H1 (cell line): Measurements from ENCODE around the gene EMX1. TPM values are rescaled to one million over a fixed set of nuclear protein-coding genes. Genes with fewer than 3 reads are reported as not detected.

ENCODE experiments used
- CTCF ChIA-PET: fragments of 300-600 bp; sonication (Branson Sonifier 250); formaldehyde crosslinking; loops from one replicate; lab custom pipeline; 2021; ENCODE audit not compliant: partially characterized antibody; lab: Charles Lee
- POLR2A ChIA-PET: fragments of 300-600 bp; sonication (Branson Sonifier 250); formaldehyde crosslinking; loops from one replicate; lab custom pipeline; 2021; ENCODE audit warnings: inconsistent platforms; ENCODE audit not compliant: partially characterized antibody; lab: Charles Lee
- DNase-seq, 2 experiments: peaks; one replicate each; pipeline versions ENCODE4 v3.0.0 to v3.0.0-alpha.2; 2010 to 2022; ENCODE audit warnings: low spot score in 2 of 2, low read depth in 1 of 2, mixed read lengths in 1 of 2
- FAIRE-seq: peaks from 2 replicates; lab custom pipeline; 2011; peaks lifted over from hg19 to GRCh38; lab: Jason Lieb, UNC
- H2AFZ ChIP-seq: 2 replicates; pipeline ENCODE4 v1.8.1; 2012; ENCODE audit warnings: low read length, inconsistent platforms
- H2AK5ac ChIP-seq: 2 replicates; pipeline ENCODE4 v1.6.1; 2013; ENCODE audit warnings: low read depth, low read length
- H2BK120ac ChIP-seq: replicated peaks from 2 replicates; pipeline ENCODE3; 2013; ENCODE audit warnings: low read depth, low read length, inconsistent platforms
- H2BK12ac ChIP-seq: 2 replicates; pipeline ENCODE4 v1.6.1; 2013; ENCODE audit warnings: low read depth, low read length
- H2BK15ac ChIP-seq: 2 replicates; pipeline ENCODE4 v1.6.1; 2013; ENCODE audit warnings: low read length
- H2BK20ac ChIP-seq: 2 replicates; pipeline ENCODE4 v1.6.1; 2013; ENCODE audit warnings: low read length
- H2BK5ac ChIP-seq: 2 replicates; pipeline ENCODE4 v1.6.1; 2013; ENCODE audit warnings: low read depth, low read length
- H3K14ac ChIP-seq: 2 replicates; pipeline ENCODE4 v1.6.1; 2013; ENCODE audit warnings: inconsistent platforms; ENCODE audit not compliant: insufficient read length
- H3K18ac ChIP-seq: 2 replicates; pipeline ENCODE4 v1.6.1; 2013; ENCODE audit warnings: low read length; ENCODE audit errors: extremely low read depth
- H3K23ac ChIP-seq: 2 replicates; pipeline ENCODE4 v1.6.1; 2013; ENCODE audit warnings: inconsistent platforms; ENCODE audit not compliant: insufficient read length
- H3K23me2 ChIP-seq: 2 replicates; pipeline ENCODE4 v1.6.1; 2013; ENCODE audit warnings: low read depth, low read length
- H3K27ac ChIP-seq: 2 replicates; pipeline ENCODE4 v1.6.1; 2011; ENCODE audit warnings: low read depth, low read length, inconsistent platforms
- H3K27me3 ChIP-seq, 4 experiments: replicated peaks in 1 of 4; 1 replicate in 1 of 4; 2 replicates in 3 of 4; pipeline versions ENCODE4 v1.6.1 to v1.8.1; 2011 to 2013; ENCODE audit warnings: low read length in 3 of 4, mild to moderate bottlenecking in 3 of 4, inconsistent platforms in 2 of 4, mixed read lengths in 2 of 4, moderate library complexity in 1 of 4; ENCODE audit not compliant: control insufficient read depth in 3 of 4, insufficient read depth in 3 of 4; ENCODE audit errors: extremely low read depth in 1 of 4
- H3K36me3 ChIP-seq, 4 experiments: 2 replicates each; pipeline versions ENCODE4 v1.6.1 to v1.8.1; 2011 to 2013; ENCODE audit warnings: mild to moderate bottlenecking in 4 of 4, low read length in 3 of 4, moderate library complexity in 2 of 4, control low read depth in 1 of 4, inconsistent platforms in 1 of 4; ENCODE audit not compliant: insufficient read depth in 4 of 4, control insufficient read depth in 2 of 4
- H3K4ac ChIP-seq: replicated peaks from 2 replicates; pipeline ENCODE3; 2013; ENCODE audit warnings: low read length, low read depth, mixed read lengths, inconsistent platforms; ENCODE audit not compliant: insufficient read length
- H3K4me1 ChIP-seq, 4 experiments: replicated peaks in 1 of 4; 1 replicate in 1 of 4; 2 replicates in 3 of 4; pipeline versions ENCODE4 v1.6.1 to v1.8.1; 2011 to 2013; ENCODE audit warnings: low read length in 3 of 4, inconsistent platforms in 2 of 4, mixed read lengths in 1 of 4; ENCODE audit not compliant: insufficient read depth in 4 of 4, control insufficient read depth in 3 of 4
- H3K4me2 ChIP-seq, 2 experiments: 2 replicates each; pipeline versions ENCODE4 v1.6.1 to v1.8.1; 2011 to 2013; ENCODE audit warnings: low read depth in 2 of 2, low read length in 2 of 2, control low read depth in 1 of 2, inconsistent platforms in 1 of 2, mild to moderate bottlenecking in 1 of 2; ENCODE audit not compliant: insufficient read depth in 1 of 2
- H3K4me3 ChIP-seq, 4 experiments: fragments of 200-600, 300-600 bp in 1 of 4; sonication (generic), shearing (Covaris generic), sonication (Bioruptor Twin) in 1 of 4; 2 replicates each; pipeline versions ENCODE4 v1.5.1 to v1.8.1; 2011 to 2016; ENCODE audit warnings: low read length in 4 of 4, low read depth in 3 of 4, control low read depth in 2 of 4, inconsistent platforms in 2 of 4, mild to moderate bottlenecking in 2 of 4, mixed read lengths in 1 of 4, moderate library complexity in 1 of 4; ENCODE audit not compliant: insufficient read depth in 2 of 4; ENCODE audit errors: extremely low read depth in 1 of 4
- H3K56ac ChIP-seq: replicated peaks from 2 replicates; pipeline ENCODE3; 2013; ENCODE audit warnings: low read depth, mild to moderate bottlenecking, mixed read lengths, low read length, inconsistent platforms; ENCODE audit not compliant: insufficient read length
- H3K79me1 ChIP-seq: 2 replicates; pipeline ENCODE4 v1.6.1; 2013; ENCODE audit warnings: low read depth, low read length, control low read depth
- H3K79me2 ChIP-seq, 2 experiments: 2 replicates each; pipeline versions ENCODE4 v1.6.1 to v1.8.1; 2012 to 2013; ENCODE audit warnings: low read length in 2 of 2, mild to moderate bottlenecking in 2 of 2, inconsistent platforms in 1 of 2; ENCODE audit not compliant: insufficient read depth in 2 of 2, control insufficient read depth in 1 of 2
- H3K9ac ChIP-seq, 4 experiments: replicated peaks in 1 of 4; 1 replicate in 1 of 4; 2 replicates in 3 of 4; pipeline versions ENCODE4 v1.6.1 to v1.8.1; 2011 to 2013; ENCODE audit warnings: low read depth in 3 of 4, low read length in 3 of 4, control low read depth in 2 of 4, mild to moderate bottlenecking in 2 of 4, moderate library complexity in 2 of 4, inconsistent platforms in 1 of 4; ENCODE audit errors: extremely low read depth in 1 of 4
- H3K9me3 ChIP-seq, 2 experiments: 2 replicates each; pipeline versions ENCODE4 v1.6.1 to v1.8.1; 2012 to 2013; ENCODE audit warnings: mild to moderate bottlenecking in 2 of 2, moderate library complexity in 2 of 2, control low read depth in 1 of 2, inconsistent platforms in 1 of 2, low read depth in 1 of 2, low read length in 1 of 2, mixed read lengths in 1 of 2; ENCODE audit not compliant: insufficient read depth in 2 of 2
- H4K20me1 ChIP-seq, 2 experiments: replicated peaks in 1 of 2; 2 replicates each; pipeline versions ENCODE3 to v1.8.1; 2011 to 2013; ENCODE audit warnings: inconsistent platforms in 2 of 2, low read length in 2 of 2, mild to moderate bottlenecking in 1 of 2; ENCODE audit not compliant: insufficient read depth in 2 of 2, control insufficient read depth in 1 of 2
- H4K5ac ChIP-seq: 2 replicates; pipeline ENCODE4 v1.6.1; 2013; ENCODE audit warnings: low read length, low read depth, mixed read lengths, inconsistent platforms; ENCODE audit not compliant: insufficient read length
- H4K8ac ChIP-seq: 2 replicates; pipeline ENCODE4 v1.8.0; 2013; ENCODE audit warnings: mild to moderate bottlenecking, moderate library complexity, low read length, inconsistent platforms; ENCODE audit not compliant: insufficient read depth; ENCODE audit errors: extremely low read depth
- H4K91ac ChIP-seq: replicated peaks from 2 replicates; pipeline ENCODE3; 2013; ENCODE audit warnings: low read length, mixed read lengths, inconsistent platforms; ENCODE audit not compliant: insufficient read length
- CBX5 ChIP-seq: fragments of 300-800, 300-1000 bp; sonication (generic); IDR thresholded peaks from 2 replicates; pipeline ENCODE4 v1.7.1; 2016; ENCODE audit warnings: antibody characterized with exemption, low read length, low read depth
- CEBPB ChIP-seq: IDR thresholded peaks from 2 replicates; pipeline ENCODE4 v1.6.1; 2012; ENCODE audit warnings: low read depth, low read length
- CHD1 ChIP-seq: IDR thresholded peaks from 2 replicates; pipeline ENCODE4 v1.6.1; 2012; ENCODE audit warnings: low read depth, low read length, improper control_type of control experiment
- EP300 ChIP-seq, 2 experiments: IDR thresholded peaks; 1 replicate in 1 of 2; 2 replicates in 1 of 2; pipeline ENCODE4 v1.6.1; 2011 to 2012; ENCODE audit warnings: low read depth in 2 of 2, low read length in 2 of 2, mild to moderate bottlenecking in 2 of 2, borderline replicate concordance in 1 of 2, inconsistent platforms in 1 of 2, moderate library complexity in 1 of 2
- GTF2F1 ChIP-seq: IDR thresholded peaks from 2 replicates; pipeline ENCODE4 v1.6.1; 2012; ENCODE audit warnings: low read depth, low read length, improper control_type of control experiment, borderline replicate concordance
- HDAC6 ChIP-seq: IDR thresholded peaks from one replicate; pipeline ENCODE4 v1.7.1; 2012; ENCODE audit warnings: low read depth, mild to moderate bottlenecking, inconsistent platforms, low read length, moderate library complexity
- MAFK ChIP-seq: IDR thresholded peaks from 2 replicates; pipeline ENCODE4 v1.6.1; 2012; ENCODE audit warnings: low read depth, mild to moderate bottlenecking, improper control_type of control experiment, low read length
- NANOG ChIP-seq: IDR thresholded peaks from 2 replicates; pipeline ENCODE4 v1.6.1; 2011; ENCODE audit warnings: low read length, low read depth, mild to moderate bottlenecking, inconsistent platforms; ENCODE audit not compliant: insufficient read depth, poor library complexity, severe bottlenecking
- SIX5 ChIP-seq: IDR thresholded peaks from 2 replicates; pipeline ENCODE4 v1.6.1; 2011; ENCODE audit warnings: mild to moderate bottlenecking, low read depth, low read length
- SRF ChIP-seq: IDR thresholded peaks from 2 replicates; pipeline ENCODE4 v1.6.1; 2011; ENCODE audit warnings: mild to moderate bottlenecking, low read depth, low read length, moderate library complexity
- SUZ12 ChIP-seq: fragments of 200-600 bp; sonication (generic); IDR thresholded peaks from 2 replicates; pipeline ENCODE4 v1.6.1; 2012; ENCODE audit warnings: mild to moderate bottlenecking, inconsistent platforms, low read length, moderate library complexity, mixed read lengths
- WGBS, 2 experiments: shearing (Covaris generic) in 1 of 2; methylation state at CpG; one replicate each; pipeline versions ENCODE4 v1.1.6 to v1.1.7; 2013 to 2015; ENCODE audit warnings: low lambda C conversion rate in 2 of 2, mixed read lengths in 2 of 2, inconsistent platforms in 1 of 2, low coverage in 1 of 2, missing lambda C conversion rate in 1 of 2; ENCODE audit not compliant: insufficient replicate concordance in 2 of 2, insufficient coverage in 1 of 2, insufficient read length in 1 of 2; ENCODE audit errors: extremely low coverage in 1 of 2, missing lambda C conversion rate in 1 of 2; 5-methylcytosine and 5-hydroxymethylcytosine counted together
- polyA plus RNA-seq, 7 experiments: library from polyadenylated mRNA; depleted of rRNA in 3 of 7; stranded (reverse) in 5 of 7; unstranded in 2 of 7; fragments of >200 nt in 5 of 7; fragments of 200-250 nt in 2 of 7; gene quantifications; 1 replicate in 5 of 7; 2 replicates in 1 of 7; 4 replicates in 1 of 7; pipeline versions ENCODE4 v1.2.1 to v1.2.3, GENCODE V29; 2011 to 2013; ENCODE audit warnings: missing spikeins in 2 of 7, mixed read lengths in 2 of 7
- total RNA-seq: library from RNA; stranded (reverse); fragmentation: NEBNext Ultra II Directional; extraction: Animal tissue kit (Norgen Biotek cat#: 25700); gene quantifications from 2 replicates; pipeline ENCODE4 v1.2.1, GENCODE V29; 2021

EMX1 gene
- total and polyA plus RNA-seq, 2 of the 8 experiments (the other 6 are each of a cell fraction or from before 2014, with no cell fraction given), result 2.4 to 4.9 TPM

DNA sequence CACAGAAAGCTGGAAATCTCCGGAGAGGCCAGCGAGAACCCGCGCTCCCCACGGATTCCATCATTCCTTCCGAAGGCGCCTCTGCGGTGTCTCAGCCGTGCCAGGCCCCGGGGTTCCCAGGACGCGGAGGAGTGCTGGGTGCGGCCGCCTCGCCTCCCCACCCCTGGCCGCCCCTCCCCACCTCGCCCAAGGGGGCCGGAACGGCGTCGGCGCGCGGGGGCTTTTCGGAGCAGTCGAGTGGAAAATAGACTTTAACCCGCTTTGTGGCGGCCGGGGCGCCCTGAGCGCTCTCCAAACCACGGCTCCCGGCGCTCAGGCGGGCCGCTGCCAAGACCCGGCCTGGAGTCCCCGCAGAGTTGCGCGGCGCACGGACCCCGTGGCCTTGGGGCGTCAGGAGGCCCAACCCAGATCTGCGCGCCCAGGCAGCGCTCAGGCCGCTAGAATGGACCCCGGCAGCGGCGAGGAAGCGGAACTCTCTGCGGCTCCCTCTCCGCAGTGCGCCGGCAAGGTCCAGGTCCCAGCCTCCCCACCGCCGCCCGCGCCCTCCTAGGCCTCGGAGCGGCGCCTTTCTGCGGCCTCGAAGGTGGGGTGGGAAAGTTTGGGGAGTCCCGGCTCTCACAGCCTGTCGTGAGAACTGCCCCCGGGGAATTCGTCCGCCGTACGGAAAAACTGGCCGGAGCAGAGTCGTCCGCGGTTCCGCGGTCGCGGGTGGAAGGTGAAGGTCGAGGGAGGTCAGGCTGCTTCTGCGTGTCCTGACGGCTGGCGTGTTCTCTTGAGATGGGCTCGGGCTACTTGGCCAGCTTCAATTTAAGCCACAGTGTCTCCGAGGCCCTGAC, 1.2 kb upstream of the EMX1 start:
- Histone ChIP-seq H3K9me3 (no peaks in the 10 kb centered on the region), H3K79me1 (no peaks in the 10 kb centered on the region), H3K14ac (no peak overlapping the region), H4K91ac (no peak overlapping the region), H3K79me2 (no peaks in the 10 kb centered on the region), H3K56ac (peak overlapping the region; percentile 17), H2AFZ (no peak overlapping the region), H3K27ac (no peak overlapping the region), H3K27me3 (peaks cover 80 to 96% (median 89%) of the 10 kb centered on the region in 4 experiments), H2BK5ac (no peak overlapping the region), H3K4me1 (peaks cover 20 to 52% (median 28%) of the 10 kb centered on the region in 4 experiments), H2AK5ac (no peak overlapping the region; the same call in 1 of the 2 replicates), H3K36me3 (peaks cover 0 to 6% (median 0%) of the 10 kb centered on the region in 4 experiments; a peak in 1 of 8 replicates), H2BK20ac (no peak overlapping the region; the same call in 1 of the 2 replicates), H3K9ac (no peak overlapping the region), H3K23ac (no peak overlapping the region), H2BK15ac (no peak overlapping the region), H3K4me3 (peak overlapping the region; percentile 55 to 70 (median 66)), H3K23me2 (peaks cover 24% of the 10 kb centered on the region; the same call in 1 of the 2 replicates), H3K18ac (peak overlapping the region; percentile 96), H2BK12ac (peak overlapping the region; percentile 53; the same call in 1 of the 2 replicates), H2BK120ac (no peak overlapping the region), H4K20me1 (peaks cover 9 to 12% of the 10 kb centered on the region in 2 experiments), H4K5ac (no peak overlapping the region), H3K4ac (no peak overlapping the region), H4K8ac (no peak overlapping the region), H3K4me2 (peak overlapping the region; percentile 94 to 97)
- ChIA-PET CTCF (interaction anchor here (0.6 to 24.3 kb wide), 19 partner anchors 8 to 261 kb away, joined by 3 to 497 read pairs (median 6); partner anchors contain the start of gene SPR), POLR2A (interaction anchor here (1.2 to 2.8 kb wide), 7 partner anchors 10 to 47 kb away, joined by 3 to 21 read pairs (median 6); partner anchors contain the start of gene SPR)
- 0% methylated on average over 79 of the region's 86 CpGs; no CpG with 5 or more reads in 1 of the 2 experiments for WGBS, 2 experiments
- FAIRE-seq (no peak), DNase-seq (peak in 1 of 2 experiments; percentile 86)
- peak; percentile 81 for TF ChIP-seq SUZ12
- TF ChIP-seq EP300 (IDR thresholded peaks at IDR 0.05; ENCODE audit: borderline replicate concordance in 1 of 2, low read depth in 2 of 2, low read length in 2 of 2), result no peak
- no peak for TF ChIP-seq SRF
- no peak for TF ChIP-seq CHD1
- no peak for TF ChIP-seq CBX5
- TF ChIP-seq HDAC6, result no peak
- no peak for TF ChIP-seq NANOG
- no peak for TF ChIP-seq MAFK
- TF ChIP-seq GTF2F1, result no peak
- no peak for TF ChIP-seq CEBPB
- TF ChIP-seq SIX5, result no peak
